ENCODE results near the gene ARRDC5.
"Not testable (repeated sequence)": the region's sequence is repeated elsewhere in the genome, so short reads cannot be mapped to it uniquely, and the experiment has no call there.

ARRDC5 gene

DNA sequence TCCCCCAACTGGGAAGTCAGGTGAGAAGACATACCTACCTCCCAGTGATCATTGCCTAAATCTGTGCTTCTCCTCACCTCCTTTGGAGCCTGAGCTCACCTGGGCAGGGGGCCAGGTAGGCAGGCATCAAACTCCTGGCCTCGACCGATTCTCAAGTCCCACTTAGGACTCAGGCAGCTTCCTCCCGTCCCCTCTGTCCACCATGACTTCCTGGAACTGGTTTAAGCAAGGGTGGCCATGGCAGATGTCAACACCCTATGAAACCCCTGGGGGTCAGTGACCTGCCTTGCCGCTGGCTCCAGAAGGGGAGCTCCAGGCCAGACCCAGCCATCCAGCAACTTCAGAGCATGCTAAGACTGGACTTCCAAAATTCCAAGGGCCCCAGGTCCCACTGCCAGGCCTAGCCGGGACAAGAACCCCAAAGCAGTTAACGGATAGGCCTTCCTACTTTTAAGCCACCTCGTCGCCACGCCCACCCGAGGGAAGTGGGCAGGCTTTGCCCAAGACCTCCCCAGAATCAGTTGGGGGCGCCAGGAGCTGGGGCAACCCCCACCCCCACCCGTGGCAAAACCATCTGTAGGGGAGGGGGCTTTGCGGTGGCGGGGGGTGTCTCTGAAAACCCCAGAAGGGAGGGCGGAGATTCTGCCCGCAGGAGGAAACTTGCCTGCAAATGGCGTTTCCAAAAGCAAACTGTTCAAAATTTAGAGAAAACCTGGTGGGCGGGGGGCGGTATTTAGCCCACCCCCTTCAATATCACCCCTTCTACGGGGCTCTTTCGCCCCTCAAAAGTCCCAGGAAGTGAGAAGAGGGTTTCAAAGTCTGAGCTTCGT lies 35.9 kb downstream of the ARRDC5 start:
- TF ChIP-seq, protein P1, sequence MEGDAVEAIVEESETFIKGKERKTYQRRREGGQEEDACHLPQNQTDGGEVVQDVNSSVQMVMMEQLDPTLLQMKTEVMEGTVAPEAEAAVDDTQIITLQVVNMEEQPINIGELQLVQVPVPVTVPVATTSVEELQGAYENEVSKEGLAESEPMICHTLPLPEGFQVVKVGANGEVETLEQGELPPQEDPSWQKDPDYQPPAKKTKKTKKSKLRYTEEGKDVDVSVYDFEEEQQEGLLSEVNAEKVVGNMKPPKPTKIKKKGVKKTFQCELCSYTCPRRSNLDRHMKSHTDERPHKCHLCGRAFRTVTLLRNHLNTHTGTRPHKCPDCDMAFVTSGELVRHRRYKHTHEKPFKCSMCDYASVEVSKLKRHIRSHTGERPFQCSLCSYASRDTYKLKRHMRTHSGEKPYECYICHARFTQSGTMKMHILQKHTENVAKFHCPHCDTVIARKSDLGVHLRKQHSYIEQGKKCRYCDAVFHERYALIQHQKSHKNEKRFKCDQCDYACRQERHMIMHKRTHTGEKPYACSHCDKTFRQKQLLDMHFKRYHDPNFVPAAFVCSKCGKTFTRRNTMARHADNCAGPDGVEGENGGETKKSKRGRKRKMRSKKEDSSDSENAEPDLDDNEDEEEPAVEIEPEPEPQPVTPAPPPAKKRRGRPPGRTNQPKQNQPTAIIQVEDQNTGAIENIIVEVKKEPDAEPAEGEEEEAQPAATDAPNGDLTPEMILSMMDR (conservative IDR thresholded peaks at IDR 0.05; ENCODE audit: low read depth, low read length): no peak
- no peak for DNase-seq (ENCODE audit: low read depth)

DNA sequence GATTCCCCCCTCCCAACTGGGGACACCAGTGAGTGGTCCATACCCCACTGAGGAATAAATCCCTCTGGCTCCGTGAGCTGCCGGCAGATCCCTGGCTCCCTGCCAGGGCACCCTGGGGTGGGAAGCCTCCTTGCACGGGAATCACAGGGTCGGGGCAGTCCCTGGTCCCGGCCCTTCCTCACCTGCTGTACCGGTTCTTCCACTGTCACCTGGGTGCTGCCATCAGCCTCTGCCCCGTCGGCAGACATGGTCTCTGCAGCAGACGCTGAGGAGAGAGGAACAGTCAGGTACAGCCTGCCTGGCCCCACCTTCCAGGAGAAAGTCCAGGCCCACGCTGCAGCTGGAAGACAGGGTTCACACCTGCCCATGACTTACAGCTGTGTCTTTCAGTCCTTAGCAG lies 41.5 kb downstream of the ARRDC5 start:
- no peak for DNase-seq (ENCODE audit: low read depth)
- TF ChIP-seq, protein P1 (conservative IDR thresholded peaks at IDR 0.05; ENCODE audit: low read depth, low read length): no peak
- H3K4me3 ChIP-seq (ENCODE audit: low read length): no peak overlapping the region

More for the DNA sequence above, 35.9 kb downstream of the ARRDC5 start:
- H3K4me3 ChIP-seq (ENCODE audit: low read length): peak overlapping the region; percentile 86

DNA sequence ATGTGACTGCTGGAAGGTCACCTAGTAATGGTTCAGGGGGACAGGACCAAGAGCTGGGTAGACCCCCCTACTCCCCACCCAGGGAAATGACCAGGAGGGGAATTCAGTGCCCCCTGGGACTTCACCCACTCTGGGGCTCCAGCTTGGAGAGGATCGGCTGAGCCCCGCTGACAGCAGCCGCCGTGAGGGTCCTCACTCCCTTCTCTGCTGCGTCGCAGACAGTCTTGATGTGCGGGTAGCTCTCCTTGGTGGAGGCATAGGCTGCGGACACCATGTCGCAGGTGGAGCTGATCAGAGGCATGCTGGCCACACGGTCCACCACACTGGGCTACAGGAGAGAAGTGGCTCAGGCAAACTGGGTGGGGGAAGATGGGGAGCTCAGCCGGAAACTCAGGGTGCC lies 43.0 kb downstream of the ARRDC5 start:
- no peak for DNase-seq (ENCODE audit: low read depth)
- TF ChIP-seq, protein P1 (conservative IDR thresholded peaks at IDR 0.05; ENCODE audit: low read depth, low read length): no peak

DNA sequence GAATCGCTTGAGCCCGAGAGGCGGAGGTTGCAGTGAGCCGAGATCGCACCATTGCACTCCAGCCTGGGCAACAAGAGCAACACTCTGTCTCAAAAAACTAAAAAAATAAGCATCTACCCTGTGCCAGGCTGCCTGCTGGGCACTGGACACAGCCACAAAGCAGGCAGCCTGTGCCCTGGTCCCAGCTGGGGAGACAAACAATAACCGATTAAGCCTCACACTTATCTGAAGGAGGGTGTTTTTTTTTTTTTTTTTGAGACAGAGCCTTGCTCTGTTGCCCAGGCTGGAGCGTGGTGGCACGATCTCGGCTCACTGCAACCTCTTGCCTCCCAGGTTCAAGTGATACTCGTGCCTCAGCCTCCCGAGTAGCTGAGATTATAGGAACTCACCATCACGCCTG lies 46.2 kb downstream of the ARRDC5 start:
- H3K4me3 ChIP-seq (ENCODE audit: low read length); DNase-seq (ENCODE audit: low read depth): not testable (repeated sequence)

More for the DNA sequence above, 43.0 kb downstream of the ARRDC5 start:
- no peak overlapping the region for H3K4me3 ChIP-seq (ENCODE audit: low read length)

DNA sequence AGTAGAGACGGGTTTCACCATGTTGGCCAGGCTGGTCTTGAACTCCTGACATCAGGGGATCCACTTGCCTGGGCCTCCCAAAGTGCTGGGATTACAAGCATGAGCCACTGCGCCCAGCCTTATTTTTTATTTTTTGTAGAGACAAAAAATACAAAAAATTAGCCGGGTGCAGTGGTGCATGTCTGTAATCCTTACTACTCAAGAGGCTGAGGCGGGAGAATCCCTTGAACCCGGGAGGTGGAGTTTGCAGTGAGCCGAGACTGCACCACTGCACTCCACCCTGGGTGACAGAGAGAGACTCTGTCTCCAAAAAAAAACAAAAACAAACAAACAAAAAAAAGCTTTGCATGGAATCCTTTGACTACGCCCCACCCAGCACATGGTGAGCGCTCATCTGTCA lies 49.2 kb downstream of the ARRDC5 start:
- not testable (repeated sequence) for H3K4me3 ChIP-seq (ENCODE audit: low read length); DNase-seq (ENCODE audit: low read depth)

DNA sequence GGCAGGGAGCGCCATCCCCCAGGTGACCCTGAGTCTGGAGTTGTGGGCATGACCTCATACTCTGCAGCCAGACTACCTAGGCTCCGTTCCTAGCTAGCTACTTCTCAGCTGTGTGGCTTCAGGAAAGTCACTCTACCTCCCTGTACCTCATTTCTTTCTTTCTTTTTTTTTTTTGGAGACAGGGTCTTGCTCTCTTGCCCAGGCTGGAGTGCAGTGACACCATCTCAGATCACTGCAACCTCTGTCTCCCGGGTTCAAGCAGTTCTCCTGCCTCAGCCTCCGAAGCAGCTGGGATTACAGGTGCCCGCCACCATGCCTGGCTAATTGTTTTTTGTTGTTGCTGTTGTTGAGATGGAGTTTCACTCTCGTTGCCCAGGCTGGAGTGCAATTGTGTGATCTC lies 50.2 kb downstream of the ARRDC5 start:
- DNase-seq (ENCODE audit: low read depth): no peak
- H3K4me3 ChIP-seq (ENCODE audit: low read length): no peak overlapping the region
- TF ChIP-seq, protein P1 (conservative IDR thresholded peaks at IDR 0.05; ENCODE audit: low read depth, low read length): no peak

DNA sequence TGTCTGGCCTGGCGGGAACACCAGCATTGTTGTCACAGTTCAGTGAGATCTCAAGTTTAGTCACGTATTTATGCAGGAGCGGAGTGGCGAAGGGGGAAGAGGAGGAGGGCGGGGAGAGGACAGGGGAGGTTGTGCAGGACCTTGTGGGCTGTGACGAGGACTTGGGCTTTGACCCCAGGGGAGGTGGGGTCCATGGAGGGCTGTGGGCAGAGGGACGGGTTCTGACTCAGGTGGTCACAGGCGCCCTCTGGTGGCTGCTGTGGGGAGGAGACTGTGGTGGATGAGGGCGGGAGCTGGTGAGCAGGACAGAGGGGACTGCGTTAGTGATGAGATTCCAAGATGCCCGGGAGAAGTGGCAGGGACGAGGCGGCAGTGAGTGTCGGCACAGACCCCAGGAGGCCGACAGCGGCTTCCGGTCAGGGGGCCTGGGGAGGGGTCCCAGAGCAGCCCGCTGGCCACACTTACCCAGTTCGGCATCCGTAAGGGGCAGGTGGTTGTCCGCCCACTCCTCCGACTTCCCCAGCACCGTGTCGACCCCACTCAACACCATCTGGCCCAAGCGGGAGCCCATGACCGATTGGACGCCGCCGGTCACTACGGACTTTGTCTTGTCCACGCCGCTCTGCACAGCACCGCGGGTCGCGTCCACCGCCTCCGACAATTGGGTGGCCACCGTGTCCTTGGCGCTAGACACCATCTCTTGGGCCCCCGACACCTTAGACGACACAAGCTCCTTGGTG lies 51.0 kb downstream of the ARRDC5 start:
- no peak for DNase-seq (ENCODE audit: low read depth)
- TF ChIP-seq, protein P1 (conservative IDR thresholded peaks at IDR 0.05; ENCODE audit: low read depth, low read length): peak; percentile 86

DNA sequence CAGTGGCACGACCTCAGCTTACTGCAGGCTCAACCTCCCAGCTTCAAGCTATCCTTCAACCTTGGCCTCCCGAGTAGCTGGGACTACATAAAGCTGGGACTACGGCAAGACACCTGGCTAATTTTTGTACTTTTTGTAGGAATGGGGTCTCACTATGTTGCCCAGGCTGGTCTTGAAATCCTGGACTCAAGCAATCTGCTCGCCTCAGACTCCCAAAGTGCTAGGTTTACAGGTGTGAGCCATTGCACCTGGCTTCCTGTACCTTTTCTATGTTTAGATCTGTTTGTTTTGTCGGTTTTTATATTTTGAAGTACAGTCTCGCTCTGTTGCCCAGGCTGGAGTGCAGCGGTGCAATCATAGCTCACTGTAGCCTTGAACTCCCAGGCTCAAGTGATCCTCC lies 53.7 kb downstream of the ARRDC5 start:
- TF ChIP-seq, protein P1 (conservative IDR thresholded peaks at IDR 0.05; ENCODE audit: low read depth, low read length): no peak
- H3K4me3 ChIP-seq (ENCODE audit: low read length): no peak overlapping the region
- DNase-seq (ENCODE audit: low read depth): no peak

More for the DNA sequence above, 51.0 kb downstream of the ARRDC5 start:
- H3K4me3 ChIP-seq (ENCODE audit: low read length): no peak overlapping the region

Data from retinal pigment epithelial cell (primary cell).